ENCODE results near the gene DZIP3. TPM values are rescaled to one million over a fixed set of nuclear protein-coding genes. Genes with fewer than 3 reads are reported as not detected.

Gene DZIP3
- total RNA-seq, 1 donor from 2014 or later: 8.5 TPM

DNA sequence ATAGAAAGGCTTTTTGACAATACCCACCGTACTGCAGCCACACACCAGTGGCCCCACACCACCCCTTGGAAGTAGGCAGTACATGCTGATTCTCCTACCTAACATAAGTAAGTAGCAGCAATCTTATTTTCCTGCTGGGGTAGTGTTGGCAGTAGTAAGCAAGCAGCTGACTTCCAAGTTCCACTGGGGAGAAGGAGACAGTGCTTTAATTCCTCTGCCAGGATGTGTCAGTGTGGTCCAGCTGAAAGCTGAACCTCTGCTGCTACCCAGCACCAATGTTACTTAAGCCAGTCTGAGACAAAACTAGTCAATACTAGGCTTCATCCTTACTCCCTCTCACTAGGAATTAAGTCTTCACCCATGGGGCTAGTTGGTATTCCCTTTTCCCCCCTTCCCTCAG lies 74.7 kb downstream of the DZIP3 start:
- H3K4me1 Mint-ChIP-seq (ENCODE audit: low read depth): peaks cover 6% of the 10 kb centered on the region
- H3K27ac Mint-ChIP-seq (ENCODE audit: unreplicated experiment): no peak overlapping the region
- H3K27me3 Mint-ChIP-seq (ENCODE audit: low read depth): no peaks in the 10 kb centered on the region
- H3K4me3 Mint-ChIP-seq (ENCODE audit: unreplicated experiment): no peak overlapping the region
- H3K36me3 Mint-ChIP-seq (ENCODE audit: low read depth): peaks cover 13% of the 10 kb centered on the region
- no peak for TF ChIP-seq CTCF (IDR thresholded peaks at IDR 0.05)
- H3K9me3 Mint-ChIP-seq (ENCODE audit: low read depth): peaks cover 2% of the 10 kb centered on the region
- DNase-seq (ENCODE audit: low spot score): no peak

DNA sequence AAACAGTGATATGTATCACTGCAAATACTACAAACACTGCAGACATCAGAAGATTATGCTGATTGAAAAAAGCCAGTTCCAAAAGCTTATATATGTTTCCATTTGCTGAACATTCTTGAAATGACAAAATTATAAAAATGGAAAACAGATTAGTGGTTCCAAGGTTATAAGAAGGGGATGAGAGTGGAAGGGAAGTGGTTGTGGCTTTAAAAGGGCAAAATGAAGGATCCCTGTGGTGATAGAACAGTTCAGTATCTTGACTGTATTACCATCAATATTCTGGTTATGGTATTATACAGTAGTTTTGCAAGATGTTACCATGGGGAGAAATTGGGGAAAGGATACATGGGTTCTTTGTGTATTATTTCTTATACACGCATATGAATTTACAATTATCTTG lies 77.8 kb downstream of the DZIP3 start:
- DNase-seq (ENCODE audit: low spot score): no peak
- Mint-ChIP-seq H3K4me3 (ENCODE audit: unreplicated experiment) (no peak overlapping the region), H3K36me3 (ENCODE audit: low read depth) (peaks cover 20% of the 10 kb centered on the region), H3K9me3 (ENCODE audit: low read depth) (peaks cover 6% of the 10 kb centered on the region), H3K27me3 (ENCODE audit: low read depth) (no peaks in the 10 kb centered on the region), H3K27ac (ENCODE audit: unreplicated experiment) (no peak overlapping the region), H3K4me1 (ENCODE audit: low read depth) (peaks cover 1% of the 10 kb centered on the region)
- no peak for TF ChIP-seq CTCF (IDR thresholded peaks at IDR 0.05)

DNA sequence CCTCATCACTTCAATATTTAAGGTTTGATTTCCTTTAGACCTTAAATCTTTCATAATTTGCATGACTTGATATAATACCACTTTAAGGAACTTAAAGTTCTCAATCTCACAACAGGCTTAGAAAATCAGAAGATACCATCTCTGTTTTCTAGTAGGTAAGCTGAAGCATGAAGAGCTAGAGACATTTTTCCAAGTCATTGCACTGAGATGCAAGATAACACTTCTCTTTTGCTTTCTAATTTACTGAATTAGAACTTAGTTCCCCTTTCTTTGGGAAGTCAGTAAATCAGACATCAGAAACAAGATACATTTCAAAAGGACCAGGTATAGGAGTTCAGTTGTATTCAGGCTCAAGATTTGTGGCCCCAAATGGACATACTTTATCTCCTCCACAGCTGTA lies 79.7 kb downstream of the DZIP3 start:
- Mint-ChIP-seq H3K4me3 (ENCODE audit: unreplicated experiment) (no peak overlapping the region), H3K27me3 (ENCODE audit: low read depth) (no peaks in the 10 kb centered on the region), H3K36me3 (ENCODE audit: low read depth) (peaks cover 18% of the 10 kb centered on the region), H3K4me1 (ENCODE audit: low read depth) (no peaks in the 10 kb centered on the region), H3K27ac (ENCODE audit: unreplicated experiment) (no peak overlapping the region), H3K9me3 (ENCODE audit: low read depth) (peaks cover 6% of the 10 kb centered on the region)
- no peak for DNase-seq (ENCODE audit: low spot score)
- TF ChIP-seq CTCF (IDR thresholded peaks at IDR 0.05): no peak

DNA sequence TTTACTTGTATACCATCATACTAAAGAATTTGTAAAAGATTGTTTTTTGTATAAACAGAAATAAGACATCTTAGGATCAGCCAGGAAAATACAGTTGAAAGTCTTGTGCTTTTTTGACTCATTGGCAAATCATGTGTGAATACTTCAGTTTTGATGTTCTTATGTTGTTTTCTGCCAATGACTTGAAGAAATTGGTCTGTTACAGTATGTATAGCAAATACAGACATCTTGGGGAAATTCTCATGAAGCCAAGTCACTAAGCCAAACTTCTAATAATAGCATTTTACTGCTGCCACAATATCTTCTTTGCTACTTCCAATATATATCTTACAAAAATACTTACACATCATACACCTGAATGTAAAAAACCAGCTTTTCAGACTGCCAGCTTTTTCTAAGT lies 83.2 kb downstream of the DZIP3 start:
- no peaks in the 10 kb centered on the region for H3K4me1 Mint-ChIP-seq (ENCODE audit: low read depth)
- no peak for DNase-seq (ENCODE audit: low spot score)
- no peak for TF ChIP-seq CTCF (IDR thresholded peaks at IDR 0.05)
- peaks cover 6% of the 10 kb centered on the region for H3K9me3 Mint-ChIP-seq (ENCODE audit: low read depth)
- H3K27ac Mint-ChIP-seq (ENCODE audit: unreplicated experiment): no peak overlapping the region
- peaks cover 18% of the 10 kb centered on the region for H3K36me3 Mint-ChIP-seq (ENCODE audit: low read depth)
- H3K4me3 Mint-ChIP-seq (ENCODE audit: unreplicated experiment): no peak overlapping the region
- no peaks in the 10 kb centered on the region for H3K27me3 Mint-ChIP-seq (ENCODE audit: low read depth)

DNA sequence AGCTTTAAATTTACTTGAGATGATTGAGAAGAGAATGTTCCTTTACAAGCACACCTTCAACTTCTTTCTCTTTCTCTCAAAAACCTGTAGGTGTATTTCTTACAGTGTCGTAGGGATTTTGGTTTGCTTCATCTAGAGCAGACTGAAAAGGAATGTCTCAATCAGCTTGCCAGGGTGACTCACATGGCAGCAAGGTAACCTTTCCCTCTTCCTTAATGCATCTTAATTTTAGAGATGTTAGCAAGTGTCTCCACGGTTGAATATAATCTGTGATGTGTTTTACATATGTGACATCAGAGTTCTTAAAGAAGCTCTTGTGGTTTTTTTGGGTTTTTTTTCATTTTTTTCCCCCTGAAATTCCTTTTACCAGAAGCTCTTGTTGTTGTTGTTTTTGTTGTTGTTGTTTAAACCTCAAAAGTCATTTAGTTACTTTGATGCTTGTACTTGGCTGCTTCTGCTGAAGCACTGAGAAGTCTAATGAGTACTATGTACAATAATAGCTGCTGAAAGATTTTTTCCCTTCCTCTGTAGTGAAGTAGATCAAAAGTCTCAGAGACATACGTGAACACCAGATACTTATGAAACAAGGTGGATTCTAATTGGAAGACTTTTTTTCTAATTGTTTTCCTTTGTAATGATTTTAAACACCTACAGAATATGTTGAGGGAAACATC lies 84.6 kb downstream of the DZIP3 start:
- peaks cover 19% of the 10 kb centered on the region for H3K36me3 Mint-ChIP-seq (ENCODE audit: low read depth)
- DNase-seq (ENCODE audit: low spot score): no peak
- H3K4me1 Mint-ChIP-seq (ENCODE audit: low read depth): peaks cover 3% of the 10 kb centered on the region
- H3K27ac Mint-ChIP-seq (ENCODE audit: unreplicated experiment): no peak overlapping the region
- H3K27me3 Mint-ChIP-seq (ENCODE audit: low read depth): no peaks in the 10 kb centered on the region
- no peak overlapping the region for H3K4me3 Mint-ChIP-seq (ENCODE audit: unreplicated experiment)
- H3K9me3 Mint-ChIP-seq (ENCODE audit: low read depth): peaks cover 6% of the 10 kb centered on the region
- no peak for TF ChIP-seq CTCF (IDR thresholded peaks at IDR 0.05)
